ENCODE measurements around the gene KATNB1. TPM values are rescaled to one million over a fixed set of nuclear protein-coding genes. Genes with fewer than 3 reads are reported as not detected.

The KATNB1 gene
- total RNA-seq, 1 donor from 2014 or later, result 18.0 TPM

GRCh38 chr16:57732714-57733113 is 2.9 kb upstream of the KATNB1 start:
- ATAC-seq, result no peak
- no peak for TF ChIP-seq CTCF (IDR thresholded peaks at IDR 0.05)
- Histone ChIP-seq H3K9me3 (no peaks in the 10 kb centered on the region), H3K4me1 (peaks cover 19% of the 10 kb centered on the region), H3K27me3 (ENCODE audit: low read depth) (no peaks in the 10 kb centered on the region), H3K4me3 (no peak overlapping the region), H3K36me3 (no peaks in the 10 kb centered on the region), H3K27ac (no peak overlapping the region)
- intact Hi-C loops (cut with DNase I), result no loop called here
- no peak for DNase-seq

- ATAC-seq (peak in 1 of 2 donors; percentile 10), DNase-seq (no peak)
- H3K27ac ChIP-seq, result peak overlapping the region; percentile 88
- no peaks in the 10 kb centered on the region for H3K27me3 ChIP-seq (ENCODE audit: low read depth)
- no peak for TF ChIP-seq CTCF (IDR thresholded peaks at IDR 0.05)
- no peaks in the 10 kb centered on the region for H3K9me3 ChIP-seq
- peak overlapping the region; percentile 89 for H3K4me3 ChIP-seq
- H3K4me1 ChIP-seq, result peaks cover 19% of the 10 kb centered on the region
- intact Hi-C loops (cut with DNase I), result no loop called here
- no peaks in the 10 kb centered on the region for H3K36me3 ChIP-seq
These were observed 1.2 kb upstream of the KATNB1 start for GRCh38 chr16:57734308-57734924.

GRCh38 chr16:57734925-57735754 is 430 bp upstream of the KATNB1 start:
- TF ChIP-seq CTCF (IDR thresholded peaks at IDR 0.05), result no peak
- H3K27ac ChIP-seq, result peak overlapping the region; percentile 88
- intact Hi-C loops (cut with DNase I), result no loop called here

GRCh38 chr16:57736419-57737351 is 1.1 kb downstream of the KATNB1 start:
- H3K27ac ChIP-seq, result peak overlapping the region; percentile 85
- peaks cover 19% of the 10 kb centered on the region for H3K4me1 ChIP-seq
- H3K36me3 ChIP-seq, result no peaks in the 10 kb centered on the region
- H3K9me3 ChIP-seq, result no peaks in the 10 kb centered on the region
- DNase-seq, result no peak
- peak in 1 of 2 donors; percentile 30 for ATAC-seq
- peak; percentile 15 for TF ChIP-seq CTCF (IDR thresholded peaks at IDR 0.05)
- H3K4me3 ChIP-seq, result peak overlapping the region; percentile 89
- no peaks in the 10 kb centered on the region for H3K27me3 ChIP-seq (ENCODE audit: low read depth)
- intact Hi-C loops (cut with DNase I), result no loop called here

More at GRCh38 chr16:57734925-57735754, 430 bp upstream of the KATNB1 start:
- ATAC-seq (peak; percentile 96 to 97), DNase-seq (peak; percentile 98)
- Histone ChIP-seq H3K4me3 (peak overlapping the region; percentile 89), H3K27me3 (ENCODE audit: low read depth) (no peaks in the 10 kb centered on the region), H3K4me1 (peaks cover 19% of the 10 kb centered on the region), H3K9me3 (no peaks in the 10 kb centered on the region), H3K36me3 (no peaks in the 10 kb centered on the region)

- ATAC-seq, result no peak
- H3K27me3 ChIP-seq (ENCODE audit: low read depth), result no peaks in the 10 kb centered on the region
- no peak for TF ChIP-seq CTCF (IDR thresholded peaks at IDR 0.05)
These were observed 3.3 kb downstream of the KATNB1 start for GRCh38 chr16:57738844-57739243.

More at GRCh38 chr16:57738844-57739243, 3.3 kb downstream of the KATNB1 start:
- DNase-seq, result no peak
- intact Hi-C loops (cut with DNase I), result no loop called here
- Histone ChIP-seq H3K9me3 (no peaks in the 10 kb centered on the region), H3K27ac (no peak overlapping the region), H3K4me1 (peaks cover 19% of the 10 kb centered on the region), H3K4me3 (no peak overlapping the region), H3K36me3 (peaks cover 16% of the 10 kb centered on the region)

Data from lower lobe of right lung (tissue), 2 donors.